ENCODE measurements around the gene GPC1.

GPC1 gene

DNA sequence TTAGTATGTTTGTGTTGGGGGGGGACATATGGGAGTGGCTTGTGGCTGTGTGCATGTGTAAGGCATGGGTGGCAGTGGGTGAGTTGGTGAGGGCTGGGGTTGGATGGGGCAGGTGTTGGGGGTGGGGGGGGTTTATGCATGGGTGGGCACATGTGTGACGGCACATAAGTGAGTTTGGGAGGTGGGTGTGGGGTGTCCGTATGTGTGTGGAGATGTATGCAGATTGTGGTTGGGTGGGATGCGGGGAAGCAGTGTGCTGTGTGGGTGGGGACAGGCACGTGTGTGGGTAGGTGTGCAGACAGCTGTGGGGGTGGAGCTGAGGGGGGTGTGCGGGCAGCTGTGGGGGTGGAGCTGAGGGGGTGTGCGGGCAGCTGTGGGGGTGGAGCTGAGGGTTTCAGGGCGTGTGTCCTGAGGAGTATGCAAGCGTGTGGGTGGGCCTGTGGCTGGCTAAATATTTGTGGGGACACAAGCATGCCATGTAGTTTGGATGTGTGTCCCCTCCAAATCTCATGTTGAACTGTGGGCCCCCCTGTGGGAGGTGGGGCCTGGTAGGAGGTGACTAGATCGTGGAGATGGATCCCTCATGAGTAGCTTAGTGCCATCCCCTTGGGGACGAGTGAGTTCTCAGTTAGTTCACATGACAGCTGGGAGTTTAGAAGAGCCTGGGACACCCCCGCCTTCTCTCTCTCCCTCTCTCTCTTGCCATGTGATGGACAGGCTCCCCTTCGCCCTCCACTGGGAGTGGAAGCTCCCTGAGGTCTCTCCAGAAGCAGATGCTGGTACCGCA, 62.9 kb downstream of the GPC1 start:
- H4K20me1 ChIP-seq = no peaks in the 10 kb centered on the region
- no peak overlapping the region for H3K4me2 ChIP-seq
- no peaks in the 10 kb centered on the region for H3K27me3 ChIP-seq
- no peak for TF ChIP-seq Cebpa-rat (IDR thresholded peaks at IDR 0.05)
- H3K9me3 ChIP-seq = peaks cover 26% of the 10 kb centered on the region
- no peak overlapping the region for H3K4me3 ChIP-seq
- H3K36me3 ChIP-seq = peaks cover 87% of the 10 kb centered on the region
- no peak overlapping the region for H3K27ac ChIP-seq
- no peak overlapping the region for H3K9ac ChIP-seq
- H3K4me1 ChIP-seq = no peaks in the 10 kb centered on the region

DNA sequence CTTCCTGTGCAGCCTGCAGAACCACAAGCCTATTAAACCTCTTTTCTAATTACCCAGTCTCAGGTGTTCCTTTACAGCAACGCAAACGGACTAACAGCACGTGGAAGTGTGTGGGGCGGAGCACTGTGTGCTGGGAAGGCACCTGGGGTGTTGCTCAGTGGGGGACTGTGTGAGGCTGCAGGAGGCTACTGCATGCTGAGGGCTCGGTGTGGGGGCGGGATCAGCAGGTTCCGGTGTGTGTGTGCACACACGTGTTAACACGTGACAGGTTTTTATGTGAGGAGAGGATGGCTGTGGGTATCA, 63.4 kb downstream of the GPC1 start:
- Histone ChIP-seq H3K9me3 (peaks cover 20% of the 10 kb centered on the region), H3K4me1 (no peaks in the 10 kb centered on the region), H3K27ac (no peak overlapping the region), H3K4me2 (no peak overlapping the region), H3K4me3 (no peak overlapping the region), H3K9ac (no peak overlapping the region), H4K20me1 (no peaks in the 10 kb centered on the region), H3K27me3 (no peaks in the 10 kb centered on the region), H3K36me3 (peaks cover 87% of the 10 kb centered on the region)
- TF ChIP-seq Cebpa-rat (IDR thresholded peaks at IDR 0.05) = no peak

DNA sequence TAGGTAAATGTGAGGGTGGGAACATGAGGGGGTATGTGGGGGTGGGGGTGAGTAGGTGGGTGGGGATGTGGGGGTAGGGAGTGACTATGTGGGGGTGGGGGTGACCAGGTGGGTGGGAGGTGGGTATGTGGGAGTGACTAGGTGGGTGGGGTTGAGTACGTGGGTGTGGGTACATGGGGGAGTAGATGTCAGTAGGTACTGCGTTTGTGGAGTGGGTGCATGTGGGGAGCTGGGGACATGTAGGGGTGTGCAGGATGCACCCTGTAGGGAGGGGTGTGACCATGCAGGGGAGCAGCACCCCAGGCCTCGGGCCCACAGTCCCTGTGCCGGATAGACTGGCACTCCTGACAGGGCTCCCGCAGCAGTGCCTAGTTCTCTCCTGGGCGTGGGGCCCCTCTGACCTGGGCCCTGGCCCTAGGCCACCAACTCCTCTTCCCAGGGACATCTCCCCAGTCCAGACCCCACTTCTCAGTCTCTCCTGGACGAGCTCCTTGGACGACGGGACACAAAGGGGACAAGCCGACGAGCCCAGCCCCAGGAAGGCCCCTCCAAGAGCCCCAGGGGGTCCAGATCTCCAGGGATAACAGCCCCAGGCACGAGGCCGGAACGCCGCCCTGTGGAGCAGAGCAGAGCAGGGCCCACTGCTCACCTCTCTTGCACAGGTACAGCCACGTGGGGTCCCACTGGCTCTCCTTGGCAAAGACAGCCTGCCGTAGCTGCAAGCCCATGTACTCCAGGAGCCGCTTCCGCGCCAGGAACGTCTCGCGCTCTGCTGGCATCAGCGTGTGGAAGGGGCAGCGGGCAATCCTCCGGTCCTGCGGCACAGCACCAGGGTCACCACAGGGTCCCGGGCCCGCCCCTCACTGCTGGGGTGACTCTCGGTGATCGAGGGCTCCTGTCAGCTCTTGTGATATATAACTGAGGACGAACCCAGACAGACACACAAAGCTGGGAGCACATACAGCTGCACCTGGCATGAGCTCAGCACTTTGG, 64.1 kb downstream of the GPC1 start:
- H3K27me3 ChIP-seq = no peaks in the 10 kb centered on the region
- H3K4me1 ChIP-seq = no peaks in the 10 kb centered on the region
- H3K4me2 ChIP-seq = no peak overlapping the region
- H3K9ac ChIP-seq = no peak overlapping the region
- H3K4me3 ChIP-seq = no peak overlapping the region
- H3K36me3 ChIP-seq = peaks cover 84% of the 10 kb centered on the region
- no peak for TF ChIP-seq Cebpa-rat (IDR thresholded peaks at IDR 0.05)
- peaks cover 13% of the 10 kb centered on the region for H3K9me3 ChIP-seq
- no peaks in the 10 kb centered on the region for H4K20me1 ChIP-seq
- H3K27ac ChIP-seq = no peak overlapping the region

DNA sequence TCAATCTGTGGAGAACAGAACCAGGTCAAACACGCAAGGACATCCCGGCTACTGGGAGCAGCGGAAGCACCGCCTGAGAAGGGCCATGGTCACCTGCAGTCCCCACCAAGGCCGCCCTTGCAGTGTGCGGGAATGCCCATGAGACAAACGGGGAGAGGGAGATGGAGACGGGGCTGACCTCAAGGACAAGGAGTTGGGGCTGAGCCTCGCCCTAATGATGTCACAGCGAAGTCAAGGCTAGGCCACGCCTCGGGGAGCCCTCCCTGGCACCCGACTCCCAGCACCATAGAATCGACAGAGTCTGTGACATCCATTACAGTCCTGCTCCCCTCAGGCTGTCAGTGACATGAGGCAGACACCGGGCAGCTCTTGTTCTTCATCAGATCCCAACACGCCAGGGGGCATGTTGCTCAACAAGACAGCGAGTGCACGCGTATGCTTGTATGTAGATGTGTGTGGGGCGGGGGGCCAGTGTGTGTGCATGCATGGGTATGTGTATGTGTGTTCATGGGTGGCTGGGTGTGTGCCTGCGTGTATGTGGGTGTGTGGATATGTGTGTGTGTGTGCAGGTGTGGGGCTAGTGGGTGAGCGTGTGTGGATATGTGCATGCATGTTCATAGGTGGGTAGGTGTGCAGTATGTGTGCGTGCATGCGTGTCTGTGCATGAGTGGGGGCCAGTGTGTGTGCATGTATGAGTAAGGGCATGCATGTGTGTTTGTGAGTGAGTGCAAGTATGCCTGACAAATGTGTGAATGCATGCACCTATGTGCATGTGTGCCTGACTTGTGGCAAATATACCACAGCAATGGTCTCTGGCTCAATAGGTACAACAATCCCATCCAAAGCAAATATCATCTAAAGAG, 65.3 kb downstream of the GPC1 start:
- Histone ChIP-seq H3K9ac (no peak overlapping the region), H3K9me3 (peaks cover 1% of the 10 kb centered on the region), H4K20me1 (no peaks in the 10 kb centered on the region), H3K4me1 (no peaks in the 10 kb centered on the region), H3K4me3 (no peak overlapping the region), H3K27ac (no peak overlapping the region), H3K27me3 (no peaks in the 10 kb centered on the region), H3K4me2 (no peak overlapping the region), H3K36me3 (peaks cover 79% of the 10 kb centered on the region)
- TF ChIP-seq Cebpa-rat (IDR thresholded peaks at IDR 0.05) = no peak

DNA sequence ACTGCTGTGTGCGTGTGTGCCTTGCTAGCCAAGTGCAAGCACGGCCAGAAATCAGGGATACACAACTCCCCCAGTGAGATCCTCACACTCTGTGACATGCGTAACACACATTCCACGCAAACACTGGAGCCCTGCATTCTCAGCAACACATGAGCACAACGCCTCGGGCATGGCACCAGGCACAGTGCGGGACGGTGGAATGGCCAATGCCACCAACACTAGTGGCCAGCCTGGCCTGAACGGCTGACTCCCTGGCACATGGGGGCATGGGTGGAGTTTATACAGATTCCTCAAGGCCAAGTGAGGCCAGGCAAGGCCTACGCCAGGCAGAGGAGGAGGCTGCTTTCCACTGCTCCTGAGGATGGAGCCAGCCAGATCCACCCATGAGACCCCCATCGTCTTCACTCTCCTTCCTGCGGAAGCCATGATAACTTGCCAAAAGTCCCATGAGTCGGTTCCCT, 66.1 kb downstream of the GPC1 start:
- no peak for TF ChIP-seq Cebpa-rat (IDR thresholded peaks at IDR 0.05)
- H3K4me3 ChIP-seq = no peak overlapping the region

DNA sequence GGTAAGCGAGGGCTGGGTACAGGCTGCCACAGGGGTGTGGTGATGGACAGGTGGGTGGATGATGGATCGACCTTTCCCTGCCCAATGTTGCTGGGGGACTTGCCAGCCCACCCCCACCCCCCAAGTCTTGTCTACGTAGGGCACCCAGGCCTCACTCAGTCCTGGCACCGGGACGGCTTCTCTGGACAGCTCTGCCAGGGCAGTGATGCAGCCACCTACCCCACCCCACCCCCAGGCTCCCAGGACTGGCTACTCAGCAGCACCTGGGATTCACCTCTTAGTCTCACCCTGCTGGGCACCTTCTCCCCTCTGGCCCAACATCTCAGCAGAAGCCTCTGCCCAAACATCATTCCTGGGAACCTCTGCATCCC, 66.6 kb downstream of the GPC1 start:
- no peak for TF ChIP-seq Cebpa-rat (IDR thresholded peaks at IDR 0.05)
- Histone ChIP-seq H3K36me3 (peaks cover 78% of the 10 kb centered on the region), H3K4me2 (no peak overlapping the region), H4K20me1 (no peaks in the 10 kb centered on the region), H3K9ac (no peak overlapping the region), H3K4me3 (no peak overlapping the region), H3K27me3 (no peaks in the 10 kb centered on the region), H3K4me1 (no peaks in the 10 kb centered on the region), H3K9me3 (no peaks in the 10 kb centered on the region), H3K27ac (no peak overlapping the region)

More for the DNA sequence above, 66.1 kb downstream of the GPC1 start:
- H3K4me1 ChIP-seq = no peaks in the 10 kb centered on the region
- no peaks in the 10 kb centered on the region for H3K27me3 ChIP-seq
- H3K36me3 ChIP-seq = peaks cover 80% of the 10 kb centered on the region
- H3K9ac ChIP-seq = no peak overlapping the region
- no peak overlapping the region for H3K27ac ChIP-seq
- H3K9me3 ChIP-seq = no peaks in the 10 kb centered on the region
- H3K4me2 ChIP-seq = no peak overlapping the region
- no peaks in the 10 kb centered on the region for H4K20me1 ChIP-seq

DNA sequence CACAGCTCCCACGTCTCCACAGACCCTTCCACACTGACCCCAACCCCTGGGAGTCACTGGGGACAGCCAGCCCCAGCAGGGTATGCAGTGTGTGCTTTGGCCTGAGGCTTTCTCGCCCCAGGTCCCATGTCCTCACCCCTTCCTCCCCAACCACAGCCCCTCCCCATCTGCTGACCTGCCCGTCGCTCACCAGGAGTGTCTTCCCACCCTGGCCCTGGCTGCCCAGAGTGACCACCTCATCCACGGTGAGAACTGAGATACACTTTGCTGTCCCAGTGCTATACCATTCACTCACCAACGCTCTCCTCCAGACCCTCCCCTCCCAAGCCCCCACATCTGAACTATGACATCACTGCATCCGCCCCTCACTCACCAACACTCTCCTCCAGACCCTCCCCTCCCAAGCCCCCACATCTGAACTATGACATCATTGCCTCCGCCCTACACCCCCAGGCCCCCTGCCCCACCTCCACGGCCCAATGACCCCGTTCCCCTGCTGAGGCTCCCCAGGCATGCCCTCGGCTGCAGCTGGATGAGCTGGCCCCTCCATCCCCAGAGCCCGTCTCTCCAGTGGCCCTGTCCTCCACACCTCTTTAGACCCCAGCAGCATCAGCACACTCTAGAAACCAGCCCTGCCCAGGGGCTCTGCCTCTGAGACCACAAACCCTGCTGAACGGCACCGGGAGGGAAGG, 67.1 kb downstream of the GPC1 start:
- Histone ChIP-seq H3K9ac (no peak overlapping the region), H3K4me3 (no peak overlapping the region), H3K27ac (no peak overlapping the region), H3K4me1 (no peaks in the 10 kb centered on the region), H3K9me3 (no peaks in the 10 kb centered on the region), H4K20me1 (no peaks in the 10 kb centered on the region), H3K36me3 (peaks cover 75% of the 10 kb centered on the region), H3K27me3 (no peaks in the 10 kb centered on the region), H3K4me2 (no peak overlapping the region)
- no peak for TF ChIP-seq Cebpa-rat (IDR thresholded peaks at IDR 0.05)

DNA sequence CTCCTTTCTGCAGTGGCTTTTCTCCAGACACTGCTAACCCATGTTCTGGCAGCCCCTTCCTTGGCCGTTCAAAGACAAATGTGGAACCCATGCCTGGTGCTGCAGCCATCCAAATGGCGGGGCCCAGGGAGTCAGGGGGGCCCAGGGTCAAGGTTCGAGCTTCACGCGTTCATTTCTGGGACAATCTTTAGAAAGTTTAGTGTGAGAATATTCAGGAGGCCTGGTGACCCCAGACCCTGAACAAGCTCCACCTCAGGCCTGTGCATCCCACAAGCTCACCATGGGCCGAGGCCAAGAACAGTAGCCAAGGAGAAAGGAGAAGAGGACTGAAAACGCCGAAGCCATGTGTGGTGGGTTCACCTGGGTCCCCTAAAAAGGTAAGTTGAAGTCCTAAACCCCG, 67.9 kb downstream of the GPC1 start:
- no peaks in the 10 kb centered on the region for H3K9me3 ChIP-seq
- H3K4me3 ChIP-seq = no peak overlapping the region
- no peak overlapping the region for H3K4me2 ChIP-seq
- H3K36me3 ChIP-seq = peaks cover 78% of the 10 kb centered on the region
- no peaks in the 10 kb centered on the region for H4K20me1 ChIP-seq
- no peak overlapping the region for H3K27ac ChIP-seq
- H3K4me1 ChIP-seq = no peaks in the 10 kb centered on the region
- no peak for TF ChIP-seq Cebpa-rat (IDR thresholded peaks at IDR 0.05)
- H3K9ac ChIP-seq = no peak overlapping the region
- H3K27me3 ChIP-seq = no peaks in the 10 kb centered on the region

DNA sequence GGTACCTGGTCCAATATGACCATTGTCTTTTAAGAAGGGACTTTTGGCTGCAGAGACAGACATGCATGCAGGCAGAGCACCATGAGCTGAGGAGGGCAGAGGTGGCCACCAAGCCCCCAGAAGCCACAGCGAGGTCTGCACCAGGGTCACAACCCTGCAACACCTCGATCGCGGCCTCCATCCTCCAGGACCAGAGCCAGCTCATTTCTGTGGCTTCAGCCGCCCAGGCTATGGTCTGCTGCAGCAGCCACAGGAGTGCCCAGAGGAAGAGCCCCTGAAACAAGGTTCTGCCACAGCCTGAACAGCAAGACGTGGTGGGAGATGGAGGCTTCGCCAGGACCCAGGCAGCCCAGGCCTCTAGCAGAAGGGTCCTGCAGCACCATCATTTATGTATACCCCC, 68.4 kb downstream of the GPC1 start:
- H3K4me1 ChIP-seq = no peaks in the 10 kb centered on the region
- H3K36me3 ChIP-seq = peaks cover 77% of the 10 kb centered on the region
- no peaks in the 10 kb centered on the region for H3K9me3 ChIP-seq
- no peak for TF ChIP-seq Cebpa-rat (IDR thresholded peaks at IDR 0.05)
- no peaks in the 10 kb centered on the region for H3K27me3 ChIP-seq
- no peak overlapping the region for H3K4me3 ChIP-seq
- no peaks in the 10 kb centered on the region for H4K20me1 ChIP-seq
- H3K27ac ChIP-seq = no peak overlapping the region
- no peak overlapping the region for H3K4me2 ChIP-seq
- no peak overlapping the region for H3K9ac ChIP-seq

All from BLaER1 (cell line).